ENCODE results near the gene RALGAPB. TPM values are rescaled to one million over a fixed set of nuclear protein-coding genes. Genes with fewer than 3 reads are reported as not detected.

Gene RALGAPB
- polyA plus RNA-seq, 1 of the 3 experiments (the other 2 are of a cell fraction) = 10.8 TPM

DNA sequence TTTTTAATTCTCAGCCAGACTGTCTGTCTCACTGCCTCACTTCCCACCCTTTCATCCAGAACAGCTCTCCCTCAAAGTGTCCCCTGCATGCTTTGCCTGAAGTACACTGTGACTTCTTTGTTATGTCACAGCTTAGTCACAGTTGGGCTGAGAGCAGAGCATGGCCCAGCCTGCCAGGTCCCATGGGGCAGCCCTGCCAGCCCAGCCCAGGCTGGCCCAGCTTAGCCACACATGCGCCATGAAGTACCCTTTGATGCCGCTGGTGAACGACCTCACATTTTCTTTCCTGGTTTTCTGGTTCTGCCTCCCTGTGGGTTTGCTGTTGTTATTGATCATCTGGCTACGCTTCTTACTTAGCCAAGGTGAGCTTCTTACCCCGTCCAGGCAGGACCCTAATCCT is 108.4 kb downstream of the RALGAPB start, which contains the start of gene ADIG (continued):
- TF ChIP-seq, protein P1, sequence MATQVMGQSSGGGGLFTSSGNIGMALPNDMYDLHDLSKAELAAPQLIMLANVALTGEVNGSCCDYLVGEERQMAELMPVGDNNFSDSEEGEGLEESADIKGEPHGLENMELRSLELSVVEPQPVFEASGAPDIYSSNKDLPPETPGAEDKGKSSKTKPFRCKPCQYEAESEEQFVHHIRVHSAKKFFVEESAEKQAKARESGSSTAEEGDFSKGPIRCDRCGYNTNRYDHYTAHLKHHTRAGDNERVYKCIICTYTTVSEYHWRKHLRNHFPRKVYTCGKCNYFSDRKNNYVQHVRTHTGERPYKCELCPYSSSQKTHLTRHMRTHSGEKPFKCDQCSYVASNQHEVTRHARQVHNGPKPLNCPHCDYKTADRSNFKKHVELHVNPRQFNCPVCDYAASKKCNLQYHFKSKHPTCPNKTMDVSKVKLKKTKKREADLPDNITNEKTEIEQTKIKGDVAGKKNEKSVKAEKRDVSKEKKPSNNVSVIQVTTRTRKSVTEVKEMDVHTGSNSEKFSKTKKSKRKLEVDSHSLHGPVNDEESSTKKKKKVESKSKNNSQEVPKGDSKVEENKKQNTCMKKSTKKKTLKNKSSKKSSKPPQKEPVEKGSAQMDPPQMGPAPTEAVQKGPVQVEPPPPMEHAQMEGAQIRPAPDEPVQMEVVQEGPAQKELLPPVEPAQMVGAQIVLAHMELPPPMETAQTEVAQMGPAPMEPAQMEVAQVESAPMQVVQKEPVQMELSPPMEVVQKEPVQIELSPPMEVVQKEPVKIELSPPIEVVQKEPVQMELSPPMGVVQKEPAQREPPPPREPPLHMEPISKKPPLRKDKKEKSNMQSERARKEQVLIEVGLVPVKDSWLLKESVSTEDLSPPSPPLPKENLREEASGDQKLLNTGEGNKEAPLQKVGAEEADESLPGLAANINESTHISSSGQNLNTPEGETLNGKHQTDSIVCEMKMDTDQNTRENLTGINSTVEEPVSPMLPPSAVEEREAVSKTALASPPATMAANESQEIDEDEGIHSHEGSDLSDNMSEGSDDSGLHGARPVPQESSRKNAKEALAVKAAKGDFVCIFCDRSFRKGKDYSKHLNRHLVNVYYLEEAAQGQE (IDR thresholded peaks at IDR 0.05; ENCODE audit: low read depth, low read length) = no peak
- TF ChIP-seq YY1 (IDR thresholded peaks at IDR 0.05; ENCODE audit: low read depth) (no peak), CHD2 (IDR thresholded peaks at IDR 0.05; ENCODE audit: low read length, partially characterized antibody) (no peak), NFIC (IDR thresholded peaks at IDR 0.05; ENCODE audit: borderline replicate concordance) (no peak), FOXJ3 (CRISPR knock-in tag; IDR thresholded peaks at IDR 0.05) (no peak), GATA2 (CRISPR knock-in tag; IDR thresholded peaks at IDR 0.05) (no peak), RAD21 (IDR thresholded peaks at IDR 0.05; ENCODE audit: low read length) (no peak), JUND (IDR thresholded peaks at IDR 0.05) (no peak)

DNA sequence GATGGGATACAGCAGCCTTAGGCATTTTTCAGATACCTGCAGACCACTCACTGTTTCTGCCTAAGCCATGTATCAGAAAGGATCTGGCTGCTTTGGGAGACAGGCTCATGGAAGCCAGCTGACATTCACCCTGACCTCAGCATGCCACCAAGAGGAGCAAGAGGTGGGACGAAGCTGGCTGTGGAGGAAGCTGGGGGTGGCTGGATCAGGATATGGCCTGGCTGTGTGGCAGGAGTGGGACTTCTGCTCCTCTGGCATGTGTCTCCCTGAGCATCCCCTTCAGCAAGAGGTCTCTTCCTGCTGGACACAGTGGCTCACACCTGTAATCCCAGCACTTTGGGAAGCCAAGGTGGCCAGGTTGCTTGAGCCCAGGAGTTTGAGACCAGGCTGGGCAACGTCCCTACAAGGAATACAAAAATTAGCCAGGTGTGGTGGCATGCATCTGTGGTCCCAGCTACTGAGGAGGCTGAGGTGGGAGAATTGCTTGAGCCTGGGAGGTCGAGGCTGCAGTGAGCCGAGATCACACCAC is 109.3 kb downstream of the RALGAPB start:
- Histone ChIP-seq H2AFZ (ENCODE audit: low read depth) (no peak overlapping the region), H3K9me3 (no peaks in the 10 kb centered on the region), H3K27ac (ENCODE audit: low read depth in 2 of 2, low read length in 1 of 2) (no peak overlapping the region), H3K36me3 (replicated peaks in 1 of 2; ENCODE audit: control insufficient read depth in 1 of 2, insufficient read depth in 2 of 2, low read length in 1 of 2) (peaks cover 0 to 9% of the 10 kb centered on the region in 2 experiments), H3K79me2 (ENCODE audit: insufficient read depth) (no peaks in the 10 kb centered on the region), H3K9me2 (no peaks in the 10 kb centered on the region), H3F3A (replicated peaks; ENCODE audit: insufficient read depth) (no peaks in the 10 kb centered on the region), H3K4me3 (ENCODE audit: low read depth in 2 of 2, low read length in 1 of 2) (no peak overlapping the region), H3K27me3 (ENCODE audit: insufficient read depth) (no peaks in the 10 kb centered on the region), H3K4me2 (no peak overlapping the region), H4K20me1 (ENCODE audit: insufficient read depth) (no peaks in the 10 kb centered on the region), H3K4me1 (ENCODE audit: control insufficient read depth in 1 of 2, insufficient read depth in 2 of 2, low read depth in 1 of 2, low read length in 1 of 2) (peaks cover 0 to 34% of the 10 kb centered on the region in 2 experiments; a peak in 1 of 4 replicates), H3K9ac (no peak overlapping the region)
- TF ChIP-seq GATA2 (CRISPR knock-in tag; IDR thresholded peaks at IDR 0.05) (no peak), MEF2A (IDR thresholded peaks at IDR 0.05; ENCODE audit: borderline replicate concordance, low read depth) (no peak), RXRA (IDR thresholded peaks at IDR 0.05; ENCODE audit: borderline replicate concordance, low read depth) (no peak), TEAD4 (IDR thresholded peaks at IDR 0.05; ENCODE audit: borderline replicate concordance, insufficient read depth) (no peak), FOSL2 (IDR thresholded peaks at IDR 0.05; ENCODE audit: borderline replicate concordance, low read depth) (no peak), MXI1 (IDR thresholded peaks at IDR 0.05; ENCODE audit: low read depth, low read length) (no peak), TCF12 (IDR thresholded peaks at IDR 0.05) (no peak), EZH2phosphoT487 (IDR thresholded peaks at IDR 0.05; ENCODE audit: borderline replicate concordance, low read depth) (no peak), CHD2 (IDR thresholded peaks at IDR 0.05; ENCODE audit: low read length, partially characterized antibody) (no peak), SMC3 (IDR thresholded peaks at IDR 0.05; ENCODE audit: low read depth, low read length) (no peak), NFIC (IDR thresholded peaks at IDR 0.05; ENCODE audit: borderline replicate concordance) (no peak), EP300 (IDR thresholded peaks at IDR 0.05; ENCODE audit: borderline replicate concordance in 1 of 2, low read depth in 1 of 2, low read length in 1 of 2) (no peak), GABPA (IDR thresholded peaks at IDR 0.05; ENCODE audit: low read depth) (no peak), TAF1 (IDR thresholded peaks at IDR 0.05; ENCODE audit: borderline replicate concordance, low read depth, low read length) (no peak), FOXJ3 (CRISPR knock-in tag; IDR thresholded peaks at IDR 0.05) (no peak), SIN3A (IDR thresholded peaks at IDR 0.05; ENCODE audit: borderline replicate concordance, low read depth, low read length) (no peak), RAD21 (IDR thresholded peaks at IDR 0.05; ENCODE audit: low read length) (no peak), POLR2AphosphoS5 (IDR thresholded peaks at IDR 0.05; ENCODE audit: low read depth, low read length) (no peak)
- TF ChIP-seq, protein P2, sequence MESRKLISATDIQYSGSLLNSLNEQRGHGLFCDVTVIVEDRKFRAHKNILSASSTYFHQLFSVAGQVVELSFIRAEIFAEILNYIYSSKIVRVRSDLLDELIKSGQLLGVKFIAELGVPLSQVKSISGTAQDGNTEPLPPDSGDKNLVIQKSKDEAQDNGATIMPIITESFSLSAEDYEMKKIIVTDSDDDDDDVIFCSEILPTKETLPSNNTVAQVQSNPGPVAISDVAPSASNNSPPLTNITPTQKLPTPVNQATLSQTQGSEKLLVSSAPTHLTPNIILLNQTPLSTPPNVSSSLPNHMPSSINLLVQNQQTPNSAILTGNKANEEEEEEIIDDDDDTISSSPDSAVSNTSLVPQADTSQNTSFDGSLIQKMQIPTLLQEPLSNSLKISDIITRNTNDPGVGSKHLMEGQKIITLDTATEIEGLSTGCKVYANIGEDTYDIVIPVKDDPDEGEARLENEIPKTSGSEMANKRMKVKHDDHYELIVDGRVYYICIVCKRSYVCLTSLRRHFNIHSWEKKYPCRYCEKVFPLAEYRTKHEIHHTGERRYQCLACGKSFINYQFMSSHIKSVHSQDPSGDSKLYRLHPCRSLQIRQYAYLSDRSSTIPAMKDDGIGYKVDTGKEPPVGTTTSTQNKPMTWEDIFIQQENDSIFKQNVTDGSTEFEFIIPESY (IDR thresholded peaks at IDR 0.05; ENCODE audit: borderline replicate concordance, low read depth) = no peak
- TF ChIP-seq, protein P3, sequence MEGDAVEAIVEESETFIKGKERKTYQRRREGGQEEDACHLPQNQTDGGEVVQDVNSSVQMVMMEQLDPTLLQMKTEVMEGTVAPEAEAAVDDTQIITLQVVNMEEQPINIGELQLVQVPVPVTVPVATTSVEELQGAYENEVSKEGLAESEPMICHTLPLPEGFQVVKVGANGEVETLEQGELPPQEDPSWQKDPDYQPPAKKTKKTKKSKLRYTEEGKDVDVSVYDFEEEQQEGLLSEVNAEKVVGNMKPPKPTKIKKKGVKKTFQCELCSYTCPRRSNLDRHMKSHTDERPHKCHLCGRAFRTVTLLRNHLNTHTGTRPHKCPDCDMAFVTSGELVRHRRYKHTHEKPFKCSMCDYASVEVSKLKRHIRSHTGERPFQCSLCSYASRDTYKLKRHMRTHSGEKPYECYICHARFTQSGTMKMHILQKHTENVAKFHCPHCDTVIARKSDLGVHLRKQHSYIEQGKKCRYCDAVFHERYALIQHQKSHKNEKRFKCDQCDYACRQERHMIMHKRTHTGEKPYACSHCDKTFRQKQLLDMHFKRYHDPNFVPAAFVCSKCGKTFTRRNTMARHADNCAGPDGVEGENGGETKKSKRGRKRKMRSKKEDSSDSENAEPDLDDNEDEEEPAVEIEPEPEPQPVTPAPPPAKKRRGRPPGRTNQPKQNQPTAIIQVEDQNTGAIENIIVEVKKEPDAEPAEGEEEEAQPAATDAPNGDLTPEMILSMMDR (IDR thresholded peaks at IDR 0.05) = no peak
- CTCF ChIA-PET = no interaction called here
- no peak for DNase-seq
- WGBS (ENCODE audit: low lambda C conversion rate) = 56% methylated on average over 3 of the region's 4 CpGs
- POLR2A ChIA-PET = interaction anchor here (1.0 kb wide), 1 partner anchor 12 kb away, joined by 3 read pairs; no protein-coding TSS in a partner anchor

All from SK-N-SH (cell line).